Measurements from ENCODE around the gene ABCG4. TPM values are rescaled to one million over a fixed set of nuclear protein-coding genes. Genes with fewer than 3 reads are reported as not detected.
A peak's percentile ranks its signal among the peaks of the same experiment; 100 is the strongest.

ABCG4 gene
- total RNA-seq, 1 donor from 2014 or later, result 0.07 TPM

DNA sequence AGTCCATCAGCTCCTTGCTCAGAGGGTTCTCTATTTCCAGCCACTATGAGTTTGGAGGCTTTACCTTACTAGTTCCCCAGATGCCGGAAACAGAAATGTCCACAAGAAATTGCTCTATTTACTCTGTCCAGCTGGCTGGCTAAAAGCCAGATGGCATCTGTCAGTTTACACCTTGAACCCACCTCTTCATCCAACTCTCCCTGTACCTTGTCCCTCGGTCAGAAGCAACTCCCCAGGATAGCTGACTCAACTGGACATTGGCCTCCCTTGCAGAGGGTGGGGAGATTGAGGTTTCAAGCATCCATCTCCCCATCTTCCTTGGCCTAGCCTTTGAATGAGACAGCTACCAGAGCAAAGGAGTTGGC, 40.0 kb upstream of the ABCG4 start:
- peak overlapping the region; percentile 84 for H3K27ac Mint-ChIP-seq
- peaks cover 36% of the 10 kb centered on the region for H3K4me1 Mint-ChIP-seq
- H3K4me3 Mint-ChIP-seq, result peak overlapping the region; percentile 95
- peaks cover 33% of the 10 kb centered on the region for H3K36me3 Mint-ChIP-seq (ENCODE audit: low read depth)
- H3K27me3 Mint-ChIP-seq, result no peaks in the 10 kb centered on the region
- no peak for DNase-seq
- intact Hi-C loops (cut with micrococcal nuclease), result loop anchor here (5.0 kb wide), 1 partner anchor 98 kb away; the partner anchor contains the start of gene CBL
- H3K9me3 Mint-ChIP-seq, result no peaks in the 10 kb centered on the region

DNA sequence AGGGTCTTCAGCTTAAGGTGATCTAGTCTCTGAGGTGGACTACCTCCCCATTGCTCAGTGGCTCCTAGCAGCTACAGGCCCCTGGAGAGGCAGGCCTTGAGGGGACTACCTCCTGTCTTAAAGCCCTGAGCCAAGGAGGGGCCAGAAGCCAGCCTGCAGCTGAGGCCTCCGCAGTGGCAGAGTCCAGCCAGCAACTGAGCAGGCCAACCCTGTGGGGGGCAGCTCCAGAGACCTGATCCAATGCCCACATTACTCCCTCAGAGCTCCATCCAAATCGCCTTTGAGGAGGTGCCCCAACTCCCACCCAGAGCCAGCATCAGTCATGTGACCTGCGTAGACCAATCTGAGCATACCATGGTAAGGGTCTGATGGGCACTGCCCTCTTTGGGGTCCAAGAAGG, 39.0 kb upstream of the ABCG4 start:
- Mint-ChIP-seq H3K9me3 (no peaks in the 10 kb centered on the region), H3K27me3 (no peaks in the 10 kb centered on the region), H3K4me3 (peak overlapping the region; percentile 95), H3K27ac (no peak overlapping the region), H3K36me3 (ENCODE audit: low read depth) (peaks cover 38% of the 10 kb centered on the region), H3K4me1 (peaks cover 39% of the 10 kb centered on the region)
- DNase-seq, result no peak
- intact Hi-C loops (cut with micrococcal nuclease), result loop anchor here (5.0 kb wide), 1 partner anchor 97 kb away; the partner anchor contains the start of gene CBL

DNA sequence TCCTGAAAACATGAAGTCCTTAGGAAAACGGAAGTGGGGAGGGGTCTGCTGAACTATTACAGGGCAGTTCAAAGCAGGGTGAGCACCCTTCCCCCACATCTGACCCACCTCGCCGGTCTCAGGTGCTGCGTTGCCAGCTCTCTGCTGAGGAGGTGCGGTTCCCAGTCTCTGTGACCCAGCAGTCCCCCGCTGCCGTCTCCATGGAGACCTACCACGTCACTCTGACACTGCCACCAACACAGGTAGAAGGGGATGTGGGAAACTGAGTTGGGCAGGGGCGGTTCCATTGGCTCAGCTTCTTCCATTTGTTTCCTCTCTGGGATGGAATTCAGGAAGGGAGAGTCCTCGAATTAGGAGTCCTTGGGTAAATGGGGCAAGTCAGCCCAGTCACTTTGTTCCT, 38.4 kb upstream of the ABCG4 start:
- no peak overlapping the region for H3K27ac Mint-ChIP-seq
- DNase-seq, result no peak
- peaks cover 42% of the 10 kb centered on the region for H3K4me1 Mint-ChIP-seq
- intact Hi-C loops (cut with micrococcal nuclease), result no loop called here
- H3K27me3 Mint-ChIP-seq, result no peaks in the 10 kb centered on the region
- H3K4me3 Mint-ChIP-seq, result no peak overlapping the region
- H3K9me3 Mint-ChIP-seq, result no peaks in the 10 kb centered on the region
- H3K36me3 Mint-ChIP-seq (ENCODE audit: low read depth), result peaks cover 42% of the 10 kb centered on the region

- Mint-ChIP-seq H3K4me3 (no peak overlapping the region), H3K27me3 (no peaks in the 10 kb centered on the region), H3K27ac (peak overlapping the region; percentile 47), H3K9me3 (no peaks in the 10 kb centered on the region), H3K4me1 (peaks cover 44% of the 10 kb centered on the region), H3K36me3 (ENCODE audit: low read depth) (peaks cover 50% of the 10 kb centered on the region)
- intact Hi-C loops (cut with micrococcal nuclease), result no loop called here
- DNase-seq, result no peak
Measured at GRCh38 chr11:119111361-119111925, 37.4 kb upstream of the ABCG4 start.

GRCh38 chr11:119112314-119113020, 36.4 kb upstream of the ABCG4 start:
- Mint-ChIP-seq H3K27me3 (no peaks in the 10 kb centered on the region), H3K9me3 (no peaks in the 10 kb centered on the region), H3K36me3 (ENCODE audit: low read depth) (peaks cover 59% of the 10 kb centered on the region), H3K4me3 (no peak overlapping the region), H3K4me1 (peaks cover 41% of the 10 kb centered on the region), H3K27ac (peak overlapping the region; percentile 10)
- DNase-seq, result no peak
- intact Hi-C loops (cut with micrococcal nuclease), result no loop called here

DNA sequence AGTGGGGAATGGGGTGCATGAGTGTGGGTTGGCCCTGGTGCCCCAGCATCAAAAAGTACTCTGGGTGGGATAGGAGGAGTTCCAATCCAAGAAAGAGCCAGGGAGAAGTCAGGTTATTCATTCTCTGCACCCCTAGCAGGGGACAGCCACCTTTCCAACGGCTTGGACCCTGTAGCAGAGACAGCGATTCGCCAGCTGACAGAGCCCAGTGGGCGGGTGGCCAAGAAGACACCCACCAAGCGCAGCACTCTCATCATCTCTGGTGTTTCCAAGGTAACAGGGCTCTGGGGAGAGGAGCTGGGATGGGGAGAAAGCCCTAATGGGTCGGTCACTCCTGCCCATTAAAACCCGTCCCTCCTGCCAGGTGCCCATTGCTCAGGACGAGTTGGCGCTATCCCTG, 35.1 kb upstream of the ABCG4 start:
- Mint-ChIP-seq H3K27me3 (no peaks in the 10 kb centered on the region), H3K4me3 (no peak overlapping the region), H3K27ac (peak overlapping the region; percentile 56), H3K4me1 (peaks cover 36% of the 10 kb centered on the region), H3K36me3 (ENCODE audit: low read depth) (peaks cover 57% of the 10 kb centered on the region), H3K9me3 (no peaks in the 10 kb centered on the region)
- intact Hi-C loops (cut with micrococcal nuclease), result no loop called here
- DNase-seq, result no peak

GRCh38 chr11:119114351-119114750, 34.5 kb upstream of the ABCG4 start:
- no peaks in the 10 kb centered on the region for H3K27me3 Mint-ChIP-seq
- no peaks in the 10 kb centered on the region for H3K9me3 Mint-ChIP-seq
- DNase-seq, result no peak
- H3K36me3 Mint-ChIP-seq (ENCODE audit: low read depth), result peaks cover 56% of the 10 kb centered on the region
- H3K4me3 Mint-ChIP-seq, result no peak overlapping the region
- intact Hi-C loops (cut with micrococcal nuclease), result no loop called here
- H3K4me1 Mint-ChIP-seq, result peaks cover 29% of the 10 kb centered on the region
- H3K27ac Mint-ChIP-seq, result peak overlapping the region; percentile 98

DNA sequence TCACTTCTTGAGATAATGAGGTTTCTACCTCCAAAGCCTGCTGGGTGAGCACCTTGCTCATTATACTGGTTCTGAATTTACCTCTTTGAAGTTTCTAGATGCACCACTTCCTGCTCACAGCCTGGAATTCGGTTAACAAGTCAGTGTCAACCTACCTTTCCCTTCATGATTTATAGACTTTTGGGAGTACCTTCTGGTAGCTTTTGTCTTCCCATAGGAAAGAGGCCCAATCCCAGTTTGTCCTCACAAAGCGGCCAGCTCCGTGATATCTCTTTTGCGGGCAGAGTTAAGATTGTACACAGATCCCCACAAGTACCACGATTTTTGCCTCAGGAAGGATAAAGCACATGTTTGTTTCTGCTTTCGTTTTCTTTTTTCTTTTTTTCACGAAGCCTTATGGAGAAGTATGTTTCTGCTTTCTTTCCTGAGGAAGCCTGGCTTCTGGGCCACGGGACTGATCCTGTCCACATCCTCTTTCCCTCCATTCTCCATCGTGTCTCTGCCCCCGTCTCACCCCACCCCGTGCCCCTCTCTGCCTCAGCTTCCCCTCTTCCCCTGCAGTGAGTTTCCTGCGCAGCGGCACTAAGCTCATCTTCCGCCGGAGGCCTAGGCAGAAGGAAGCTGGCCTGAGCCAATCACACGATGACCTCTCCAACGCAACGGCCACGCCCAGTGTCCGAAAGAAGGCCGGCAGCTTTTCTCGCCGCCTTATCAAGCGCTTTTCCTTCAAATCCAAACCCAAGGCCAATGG, 33.2 kb upstream of the ABCG4 start:
- DNase-seq, result peak; percentile 78
- H3K27me3 Mint-ChIP-seq, result no peaks in the 10 kb centered on the region
- intact Hi-C loops (cut with micrococcal nuclease), result loop anchor here (1.0 kb wide), 1 partner anchor 8 kb away; the partner anchor contains the start of gene C2CD2L
- peaks cover 27% of the 10 kb centered on the region for H3K4me1 Mint-ChIP-seq
- no peaks in the 10 kb centered on the region for H3K9me3 Mint-ChIP-seq
- H3K4me3 Mint-ChIP-seq, result peak overlapping the region; percentile 86
- H3K36me3 Mint-ChIP-seq (ENCODE audit: low read depth), result peaks cover 50% of the 10 kb centered on the region
- peak overlapping the region; percentile 98 for H3K27ac Mint-ChIP-seq

DNA sequence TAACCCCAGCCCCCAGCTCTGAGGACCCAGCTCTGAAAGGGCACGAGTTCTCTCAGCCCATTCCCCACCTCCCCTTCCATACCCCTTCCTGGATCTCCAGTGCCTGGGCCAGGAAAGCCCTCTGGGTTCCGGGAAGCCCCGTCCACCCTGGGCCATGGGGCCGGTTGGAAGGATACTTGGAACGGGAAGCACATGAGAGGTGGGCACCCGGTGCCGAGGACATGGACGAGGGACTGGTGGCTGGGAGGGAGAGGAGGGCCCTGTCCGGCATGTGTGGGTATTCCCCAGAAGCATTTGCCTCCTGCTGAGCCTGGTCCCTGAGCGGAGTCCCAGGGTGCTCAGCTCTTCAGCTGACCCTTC, 32.6 kb upstream of the ABCG4 start:
- no peak for DNase-seq
- intact Hi-C loops (cut with micrococcal nuclease), result no loop called here
- peaks cover 47% of the 10 kb centered on the region for H3K36me3 Mint-ChIP-seq (ENCODE audit: low read depth)
- peak overlapping the region; percentile 98 for H3K27ac Mint-ChIP-seq
- no peaks in the 10 kb centered on the region for H3K9me3 Mint-ChIP-seq
- peak overlapping the region; percentile 86 for H3K4me3 Mint-ChIP-seq
- no peaks in the 10 kb centered on the region for H3K27me3 Mint-ChIP-seq
- peaks cover 30% of the 10 kb centered on the region for H3K4me1 Mint-ChIP-seq

DNA sequence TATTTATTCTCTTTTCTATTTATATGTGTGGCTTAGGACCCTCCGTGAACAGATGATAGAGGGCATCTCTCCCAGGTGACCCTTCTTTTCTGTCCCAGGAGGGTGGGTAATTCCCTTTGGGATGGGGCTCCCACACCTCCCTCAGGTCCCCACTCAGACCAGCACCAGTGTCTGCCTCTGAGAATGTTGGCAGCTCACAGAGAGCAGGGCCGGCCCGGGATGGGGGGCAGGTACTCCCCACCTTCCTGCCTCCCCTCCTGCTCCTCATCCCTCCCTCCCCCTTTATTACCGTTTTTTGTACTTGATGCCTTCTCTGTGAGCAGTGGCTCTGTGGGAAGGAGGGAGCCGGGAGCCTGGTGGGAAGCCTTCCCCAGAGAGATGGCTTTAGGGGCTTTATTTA, 32.3 kb upstream of the ABCG4 start:
- Mint-ChIP-seq H3K4me1 (peaks cover 30% of the 10 kb centered on the region), H3K27ac (peak overlapping the region; percentile 73), H3K4me3 (no peak overlapping the region), H3K27me3 (no peaks in the 10 kb centered on the region), H3K9me3 (no peaks in the 10 kb centered on the region), H3K36me3 (ENCODE audit: low read depth) (peaks cover 43% of the 10 kb centered on the region)
- intact Hi-C loops (cut with micrococcal nuclease), result no loop called here
- no peak for DNase-seq

DNA sequence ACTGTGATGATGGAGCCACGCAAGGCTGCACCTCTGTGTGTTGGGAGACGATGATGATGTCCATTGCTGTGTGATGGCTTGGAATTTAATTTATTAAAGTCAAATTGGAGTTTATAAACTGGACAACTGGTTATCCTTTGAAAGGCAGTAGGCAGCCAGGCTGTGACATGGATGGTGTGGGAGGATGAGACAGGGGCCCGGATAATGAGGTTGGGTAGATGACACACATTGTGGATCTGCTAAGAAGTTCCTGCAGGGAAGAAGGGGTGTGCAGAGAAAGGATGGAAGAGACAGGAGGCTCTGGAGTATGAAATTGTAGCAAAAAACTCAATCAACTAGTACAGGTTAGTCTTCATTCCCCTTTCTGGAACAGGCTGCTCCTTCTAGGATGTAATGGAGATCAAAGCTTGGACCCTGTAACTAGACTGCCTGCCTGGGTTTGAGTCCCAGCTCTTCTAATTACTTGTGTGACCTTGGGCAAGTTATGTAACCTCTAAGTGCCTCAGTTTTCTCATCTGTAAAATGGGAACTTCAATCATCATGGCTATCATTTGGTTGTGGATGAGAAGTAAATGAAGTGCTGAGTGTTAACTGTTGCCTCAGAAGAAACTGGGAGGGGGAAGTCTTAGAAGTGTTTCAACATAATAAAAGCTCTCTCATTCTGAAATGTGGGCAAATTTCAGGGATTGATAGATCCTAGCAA, 31.7 kb upstream of the ABCG4 start:
- Mint-ChIP-seq H3K36me3 (ENCODE audit: low read depth) (peaks cover 40% of the 10 kb centered on the region), H3K27ac (peak overlapping the region; percentile 73), H3K9me3 (no peaks in the 10 kb centered on the region), H3K4me3 (no peak overlapping the region), H3K4me1 (peaks cover 34% of the 10 kb centered on the region), H3K27me3 (no peaks in the 10 kb centered on the region)
- intact Hi-C loops (cut with micrococcal nuclease), result no loop called here
- DNase-seq, result no peak

GRCh38 chr11:119118227-119118626, 30.6 kb upstream of the ABCG4 start:
- Mint-ChIP-seq H3K36me3 (ENCODE audit: low read depth) (peaks cover 36% of the 10 kb centered on the region), H3K27me3 (no peaks in the 10 kb centered on the region), H3K4me3 (no peak overlapping the region), H3K4me1 (peaks cover 39% of the 10 kb centered on the region), H3K27ac (no peak overlapping the region), H3K9me3 (no peaks in the 10 kb centered on the region)
- intact Hi-C loops (cut with micrococcal nuclease), result no loop called here
- no peak for DNase-seq

DNA sequence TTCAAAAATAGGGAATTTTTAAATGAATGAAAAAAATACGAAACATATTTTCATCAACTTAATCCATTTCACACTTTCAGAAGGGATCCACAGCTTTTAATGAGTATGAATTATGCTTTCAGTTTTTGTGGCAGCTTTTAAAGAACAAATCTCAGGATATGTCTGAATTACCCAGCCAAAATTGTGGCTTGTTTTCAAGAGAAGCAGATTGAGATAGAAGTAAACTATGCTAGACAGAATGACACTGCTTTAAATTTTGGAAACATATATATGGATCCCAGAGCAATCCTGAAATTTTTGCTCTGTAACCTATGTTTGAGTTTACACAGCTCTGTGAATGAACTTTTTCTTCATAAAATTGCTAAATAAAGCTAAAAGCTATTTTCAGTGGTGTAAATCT, 29.9 kb upstream of the ABCG4 start:
- H3K36me3 Mint-ChIP-seq (ENCODE audit: low read depth), result peaks cover 32% of the 10 kb centered on the region
- no peaks in the 10 kb centered on the region for H3K9me3 Mint-ChIP-seq
- peaks cover 38% of the 10 kb centered on the region for H3K4me1 Mint-ChIP-seq
- H3K27me3 Mint-ChIP-seq, result no peaks in the 10 kb centered on the region
- intact Hi-C loops (cut with micrococcal nuclease), result no loop called here
- H3K27ac Mint-ChIP-seq, result no peak overlapping the region
- no peak overlapping the region for H3K4me3 Mint-ChIP-seq
- DNase-seq, result no peak

DNA sequence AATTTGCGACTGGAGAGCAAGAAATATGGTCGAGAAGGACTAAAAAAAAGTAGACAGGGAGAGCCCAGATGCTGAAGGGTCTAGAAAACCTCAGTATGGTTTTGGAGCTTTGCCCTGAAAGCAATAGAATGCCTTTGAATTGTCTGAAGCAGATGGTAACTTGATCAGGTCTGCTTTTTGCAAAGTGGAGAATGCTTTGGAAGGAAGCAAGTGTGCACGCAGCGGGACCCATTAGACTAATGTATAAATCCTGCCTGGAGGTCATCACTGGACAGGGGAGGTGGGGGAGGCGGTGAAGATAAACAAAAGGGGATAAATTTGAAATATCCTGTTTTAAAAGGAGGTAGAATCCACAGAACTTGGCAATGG, 28.2 kb upstream of the ABCG4 start:
- Mint-ChIP-seq H3K9me3 (no peaks in the 10 kb centered on the region), H3K4me3 (peak overlapping the region; percentile 98), H3K4me1 (peaks cover 31% of the 10 kb centered on the region), H3K27me3 (no peaks in the 10 kb centered on the region), H3K27ac (peak overlapping the region; percentile 89), H3K36me3 (ENCODE audit: low read depth) (peaks cover 29% of the 10 kb centered on the region)
- no peak for DNase-seq
- intact Hi-C loops (cut with micrococcal nuclease), result loop anchor here (1.0 to 2.0 kb wide), 6 partner anchors 13 to 63 kb away; partner anchors contain the start of genes C2CD2L, HYOU1 and NLRX1
